PFSK-1 (cell line): ENCODE measurements around the gene PARD6G.

Source experiments
- POLR2AphosphoS5 ChIP-seq: IDR thresholded peaks from 2 replicates; pipeline ENCODE4 v1.6.1; 2012; ENCODE audit warnings: low read depth, mild to moderate bottlenecking, control low read depth, low read length, moderate library complexity
- SIN3A ChIP-seq: IDR thresholded peaks from 2 replicates; pipeline ENCODE4 v1.6.1; 2012; ENCODE audit warnings: mild to moderate bottlenecking, low read length, moderate library complexity, borderline replicate concordance; ENCODE audit not compliant: insufficient read depth
- TAF1 ChIP-seq: IDR thresholded peaks from 2 replicates; pipeline ENCODE4 v1.6.1; 2012; ENCODE audit warnings: low read length, control low read depth, borderline replicate concordance; ENCODE audit not compliant: insufficient read depth
- TF ChIP-seq, protein P1 (sequence below), 2 experiments: IDR thresholded peaks; 2 replicates each; pipeline versions ENCODE4 v1.6.1 to v1.8.0; 2011 to 2012; ENCODE audit warnings: low read depth in 2 of 2, low read length in 2 of 2, control low read depth in 1 of 2, inconsistent platforms in 1 of 2, mild to moderate bottlenecking in 1 of 2, moderate library complexity in 1 of 2; ENCODE audit not compliant: insufficient read depth in 1 of 2

GRCh38 chr18:80194874-80195570 is 52.3 kb downstream of the PARD6G start:
- TF ChIP-seq POLR2AphosphoS5, result no peak
- TF ChIP-seq TAF1, result no peak
- TF ChIP-seq, protein P1, sequence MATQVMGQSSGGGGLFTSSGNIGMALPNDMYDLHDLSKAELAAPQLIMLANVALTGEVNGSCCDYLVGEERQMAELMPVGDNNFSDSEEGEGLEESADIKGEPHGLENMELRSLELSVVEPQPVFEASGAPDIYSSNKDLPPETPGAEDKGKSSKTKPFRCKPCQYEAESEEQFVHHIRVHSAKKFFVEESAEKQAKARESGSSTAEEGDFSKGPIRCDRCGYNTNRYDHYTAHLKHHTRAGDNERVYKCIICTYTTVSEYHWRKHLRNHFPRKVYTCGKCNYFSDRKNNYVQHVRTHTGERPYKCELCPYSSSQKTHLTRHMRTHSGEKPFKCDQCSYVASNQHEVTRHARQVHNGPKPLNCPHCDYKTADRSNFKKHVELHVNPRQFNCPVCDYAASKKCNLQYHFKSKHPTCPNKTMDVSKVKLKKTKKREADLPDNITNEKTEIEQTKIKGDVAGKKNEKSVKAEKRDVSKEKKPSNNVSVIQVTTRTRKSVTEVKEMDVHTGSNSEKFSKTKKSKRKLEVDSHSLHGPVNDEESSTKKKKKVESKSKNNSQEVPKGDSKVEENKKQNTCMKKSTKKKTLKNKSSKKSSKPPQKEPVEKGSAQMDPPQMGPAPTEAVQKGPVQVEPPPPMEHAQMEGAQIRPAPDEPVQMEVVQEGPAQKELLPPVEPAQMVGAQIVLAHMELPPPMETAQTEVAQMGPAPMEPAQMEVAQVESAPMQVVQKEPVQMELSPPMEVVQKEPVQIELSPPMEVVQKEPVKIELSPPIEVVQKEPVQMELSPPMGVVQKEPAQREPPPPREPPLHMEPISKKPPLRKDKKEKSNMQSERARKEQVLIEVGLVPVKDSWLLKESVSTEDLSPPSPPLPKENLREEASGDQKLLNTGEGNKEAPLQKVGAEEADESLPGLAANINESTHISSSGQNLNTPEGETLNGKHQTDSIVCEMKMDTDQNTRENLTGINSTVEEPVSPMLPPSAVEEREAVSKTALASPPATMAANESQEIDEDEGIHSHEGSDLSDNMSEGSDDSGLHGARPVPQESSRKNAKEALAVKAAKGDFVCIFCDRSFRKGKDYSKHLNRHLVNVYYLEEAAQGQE (IDR thresholded peaks at IDR 0.05; ENCODE audit: insufficient read depth in 1 of 2, low read depth in 2 of 2, low read length in 2 of 2), result no peak
- TF ChIP-seq SIN3A, result no peak
